Measurements from ENCODE around the gene DAZAP1.

DAZAP1 gene

GRCh38 chr19:1394252-1395193 lies 12.9 kb upstream of the DAZAP1 start:
- no peak for DNase-seq

DNA sequence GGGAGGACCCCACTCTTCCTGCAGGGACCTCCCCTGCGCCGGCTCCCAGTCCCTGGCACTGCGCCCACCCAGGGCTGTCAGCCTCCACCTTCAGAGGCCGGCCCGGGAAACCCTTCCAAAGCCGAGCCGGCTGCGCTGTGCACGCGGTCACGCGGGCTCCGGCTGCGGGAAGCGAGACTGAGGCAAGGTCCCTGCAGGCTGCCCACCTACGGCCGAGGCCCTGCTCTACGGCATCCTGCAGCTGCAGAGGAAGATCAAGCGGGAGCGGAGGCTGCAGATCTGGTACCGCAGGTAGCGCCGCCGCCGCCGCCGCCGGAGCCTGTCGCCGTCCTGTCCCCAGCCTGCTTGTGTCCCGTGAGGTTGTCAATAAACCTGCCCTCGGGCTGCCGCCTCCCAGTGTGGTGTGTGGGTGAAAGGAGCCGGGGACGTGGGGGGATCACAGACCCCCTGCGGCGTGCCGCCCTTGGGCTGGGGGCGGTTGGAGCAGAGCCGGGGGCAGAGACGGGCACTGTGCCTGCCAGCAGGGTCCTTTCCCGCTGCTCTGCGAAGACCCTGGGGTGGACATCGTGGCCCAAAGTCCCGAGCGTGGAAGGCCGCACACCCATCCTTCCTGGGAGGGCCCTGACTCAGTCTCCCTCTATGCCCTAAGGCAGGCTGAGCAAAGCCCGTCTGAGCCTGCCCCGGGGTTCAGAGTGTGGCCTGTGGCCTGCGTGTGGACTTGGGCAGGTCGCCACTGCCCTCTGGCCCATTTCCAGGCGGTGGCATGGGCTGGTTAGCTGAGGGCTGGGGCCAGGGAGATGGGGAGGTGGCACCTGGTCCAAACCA lies 12.0 kb upstream of the DAZAP1 start:
- no peak for DNase-seq

DNA sequence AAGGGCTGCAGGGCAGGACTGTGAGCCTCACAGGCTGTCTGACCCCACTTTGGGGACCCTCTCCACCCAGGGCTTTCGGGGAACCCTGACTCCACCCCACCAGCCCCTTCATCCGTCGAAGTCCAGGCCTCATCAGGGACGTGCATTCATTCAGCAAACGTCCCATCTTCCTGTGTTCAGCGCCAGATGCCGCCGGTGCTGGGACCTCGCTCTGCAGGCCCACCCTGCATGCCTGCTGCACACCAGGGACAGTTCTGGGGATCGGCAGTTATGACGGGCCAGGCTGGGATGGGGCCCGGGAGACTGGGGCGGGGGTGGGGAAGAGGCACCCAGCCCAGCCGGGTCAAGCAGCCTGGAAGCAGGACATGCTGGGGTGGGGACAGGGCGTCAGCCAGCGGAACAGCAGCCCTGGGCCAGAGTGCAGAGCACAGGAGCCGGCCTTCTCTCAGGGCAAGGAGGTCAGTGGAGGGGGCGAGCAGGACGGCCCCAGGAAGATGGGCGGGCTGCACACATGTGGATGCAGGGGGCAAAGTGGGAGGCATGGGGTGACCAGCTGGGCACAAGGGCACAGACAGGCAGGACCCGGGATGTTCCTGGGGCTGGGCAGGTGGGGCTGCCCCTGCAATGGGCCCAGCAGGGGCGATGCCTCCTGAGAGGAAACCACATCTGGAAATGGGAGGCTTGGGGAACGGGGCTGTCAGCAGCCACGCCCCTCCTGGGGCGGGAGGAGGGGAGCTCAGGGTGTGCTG lies 11.2 kb upstream of the DAZAP1 start:
- no peak for DNase-seq

DNA sequence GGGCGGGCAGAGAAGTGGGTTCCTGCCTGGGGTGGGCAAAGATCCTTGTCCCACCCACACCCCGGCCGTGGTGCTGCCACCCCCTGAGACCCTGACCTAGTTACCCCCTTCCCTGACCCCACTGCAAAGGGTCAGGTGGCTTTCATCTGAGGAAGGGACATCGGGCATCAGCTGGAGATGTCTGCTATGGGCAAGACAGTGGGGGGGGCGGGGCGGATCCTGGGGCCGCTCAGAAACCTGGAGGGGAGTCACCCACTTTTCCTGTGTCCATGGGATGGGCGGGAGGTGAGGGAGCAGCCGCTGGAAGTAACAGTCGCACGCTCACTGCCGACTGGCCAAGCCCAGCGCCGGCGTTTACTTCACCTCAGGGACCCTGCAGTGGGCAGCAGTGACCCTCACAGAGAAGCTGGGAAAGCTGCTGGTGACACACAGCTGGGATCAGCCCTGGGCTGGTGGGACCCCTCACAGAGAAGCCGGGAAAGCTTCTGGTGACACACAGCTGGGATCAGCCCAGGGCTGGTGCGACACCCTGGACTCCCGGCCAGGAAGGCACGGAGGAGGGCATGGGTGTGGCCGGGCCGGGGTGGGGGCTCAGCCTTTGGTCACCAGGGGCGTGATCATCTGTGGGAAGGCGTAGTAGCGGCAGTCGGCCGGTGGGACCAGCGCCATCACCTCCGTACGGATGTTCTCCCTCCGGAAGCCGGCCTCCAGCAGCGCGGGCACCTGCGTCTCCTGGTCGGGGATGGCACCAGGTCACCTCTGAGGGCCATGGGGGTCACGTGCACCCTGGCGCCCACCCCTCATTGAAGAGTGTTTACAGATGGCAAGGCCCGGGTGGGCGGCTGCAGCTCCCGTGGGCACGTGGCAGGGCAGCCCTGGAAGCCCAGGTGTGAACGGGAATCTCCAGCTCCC lies 10.4 kb upstream of the DAZAP1 start:
- no peak for DNase-seq

DNA sequence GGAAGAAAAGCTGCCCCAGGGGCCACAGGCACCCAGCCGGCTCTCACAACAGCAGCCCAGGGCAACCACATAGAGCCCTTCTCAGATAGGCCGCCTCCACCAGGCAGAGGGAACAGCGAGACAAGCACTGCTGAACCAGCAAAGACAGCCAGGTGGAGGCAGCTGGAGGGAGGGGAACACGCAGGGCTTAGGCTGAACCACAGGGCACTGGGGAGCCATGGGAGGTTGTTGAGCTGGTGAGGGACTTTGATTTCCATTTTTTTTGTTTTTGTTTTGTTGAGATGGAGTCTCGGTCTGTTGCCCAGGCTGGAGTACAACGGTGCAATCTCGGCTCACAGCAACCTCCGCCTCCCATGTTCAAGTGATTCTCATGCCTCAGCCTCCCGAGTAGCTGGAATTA lies 9.5 kb upstream of the DAZAP1 start:
- no peak for DNase-seq

GRCh38 chr19:1399079-1399478 lies 8.3 kb upstream of the DAZAP1 start:
- no peak for DNase-seq

GRCh38 chr19:1399745-1400144 lies 7.6 kb upstream of the DAZAP1 start:
- no peak for DNase-seq

GRCh38 chr19:1400281-1401137 lies 6.9 kb upstream of the DAZAP1 start:
- DNase-seq: no peak

DNA sequence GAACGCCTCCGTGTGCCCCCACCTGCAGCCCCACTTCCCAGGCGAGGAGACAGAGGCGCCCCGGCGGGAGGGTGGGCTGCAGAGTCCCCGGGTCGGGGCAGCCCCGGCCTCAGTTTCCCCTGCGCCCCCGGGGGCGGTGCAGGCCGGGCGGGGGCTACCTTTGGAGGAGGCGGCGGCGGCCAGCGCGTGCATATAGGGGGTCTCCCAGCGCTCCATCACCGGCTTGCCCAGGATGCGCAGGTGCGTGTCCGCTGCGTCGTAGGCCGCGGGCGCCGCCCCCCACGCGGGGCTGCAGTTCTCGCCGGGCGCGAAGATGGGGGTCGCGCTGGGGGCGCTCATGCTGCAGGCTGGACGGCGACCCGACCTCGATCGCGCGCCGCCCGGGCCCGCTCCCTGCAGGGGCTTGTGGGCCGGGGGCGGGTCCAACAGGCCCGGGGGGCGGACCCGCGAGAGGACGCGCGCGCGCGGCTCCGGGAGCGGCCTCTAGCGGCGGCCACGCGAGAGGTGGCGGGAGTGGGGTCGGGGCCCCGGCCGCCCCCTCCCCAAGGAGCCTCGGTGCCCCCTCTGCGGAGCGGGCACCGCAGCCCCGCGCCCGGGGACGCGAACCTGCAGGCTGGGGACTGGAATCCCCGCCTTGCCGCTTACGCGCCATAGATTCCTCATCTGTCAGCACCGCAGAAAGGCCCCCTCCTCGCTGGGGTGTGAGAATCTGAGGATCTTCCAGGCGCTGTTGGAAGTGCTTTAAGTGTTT lies 6.1 kb upstream of the DAZAP1 start, which contains the start of gene GAMT:
Gene GAMT (minus strand): TSS at position 405 of the 751 bp plus-strand sequence. CDS start 66 bp downstream, at position 339.
- peak; percentile 71 to 79 for DNase-seq

GRCh38 chr19:1401889-1402217 lies 5.5 kb upstream of the DAZAP1 start:
- no peak for DNase-seq

- no peak for DNase-seq
These were observed 4.8 kb upstream of the DAZAP1 start for GRCh38 chr19:1402411-1403070.

GRCh38 chr19:1406774-1407527 lies 435 bp upstream of the DAZAP1 start:
- peak; percentile 99 to 100 for DNase-seq

GRCh38 chr19:1408300-1409203 lies 1.2 kb downstream of the DAZAP1 start:
- peak; percentile 68 to 71 for DNase-seq

DNA sequence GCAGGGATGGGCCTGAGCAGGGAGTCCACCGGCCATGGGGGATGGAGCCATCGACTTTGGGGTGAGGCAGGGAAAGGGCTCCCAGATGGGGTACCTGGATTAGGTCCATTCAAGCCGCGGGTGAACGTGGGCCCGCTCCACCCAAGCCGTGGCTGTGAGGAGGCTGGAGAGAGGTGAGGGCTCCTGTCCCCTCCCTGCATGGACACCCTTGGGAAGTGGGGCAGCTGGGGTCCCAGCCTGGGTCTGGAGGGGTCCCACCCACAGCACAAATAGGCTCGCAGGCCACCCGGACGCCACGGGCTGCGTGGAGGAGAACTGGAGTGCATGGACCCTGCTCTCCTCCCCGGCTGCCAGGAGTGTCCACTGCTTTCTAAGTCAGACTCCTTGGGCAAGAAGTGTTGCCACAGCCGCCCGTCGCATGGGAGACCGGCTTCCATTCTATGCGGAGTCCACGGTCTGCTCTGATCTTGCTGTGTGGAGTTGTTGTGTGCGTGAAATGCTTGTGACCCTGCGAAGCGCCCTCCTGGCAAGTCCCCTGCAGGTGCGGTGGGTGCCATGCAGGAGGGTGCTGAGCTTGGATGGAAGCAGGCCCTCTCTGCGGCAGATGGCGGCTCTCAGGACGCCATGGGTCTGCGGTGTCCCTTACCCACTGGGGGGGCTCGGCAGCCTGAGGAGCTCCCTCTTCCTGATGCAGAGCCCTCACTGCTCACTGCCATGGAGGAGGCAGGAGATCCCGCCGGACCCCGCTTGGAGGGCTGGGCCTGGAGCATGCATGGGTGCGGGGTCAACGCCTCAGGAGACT lies 2.0 kb downstream of the DAZAP1 start:
- no peak for DNase-seq

DNA sequence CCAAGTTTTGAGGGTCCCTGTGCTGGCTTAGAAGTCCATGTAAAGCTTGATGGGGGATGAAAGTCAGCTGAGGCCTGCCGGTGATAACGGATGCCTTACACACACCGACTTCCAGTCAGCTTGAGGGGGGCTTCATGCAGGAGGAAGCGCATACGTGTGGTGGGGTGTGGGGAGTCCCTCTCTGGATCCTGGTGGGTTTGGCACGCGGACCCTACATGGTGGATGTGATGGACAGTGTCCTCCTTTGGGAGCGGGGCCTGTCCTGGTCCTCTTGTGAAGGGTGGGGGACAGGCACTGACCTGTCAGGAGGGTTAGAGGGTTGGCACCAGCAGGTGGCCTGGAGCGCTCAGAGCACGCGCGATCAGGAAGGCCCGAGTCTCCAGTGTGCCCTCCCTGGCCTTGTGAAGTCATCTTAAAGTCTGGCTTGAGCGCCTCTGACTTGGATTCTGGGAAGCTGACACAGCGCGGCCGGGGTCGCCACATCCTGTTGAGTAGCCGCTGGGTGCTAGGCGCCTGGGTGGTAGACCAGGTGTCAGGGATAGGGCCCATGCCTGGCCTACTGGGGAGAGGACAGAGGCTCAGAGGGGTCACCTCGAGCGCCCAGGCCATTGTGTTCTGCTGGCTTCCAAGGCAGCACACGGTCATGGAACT lies 2.9 kb downstream of the DAZAP1 start:
- peak; percentile 63 to 70 for DNase-seq

- no peak for DNase-seq
These were observed 3.4 kb downstream of the DAZAP1 start for GRCh38 chr19:1410789-1411188.

All from activated T-cell treated with anti-CD3 and anti-CD28 coated beads, Interleukin-2, amount 50 U/mL, for 48 hours (primary cell).